Naive thymus-derived CD8-positive, alpha-beta T cell (primary cell): ENCODE measurements around the gene ANKRD66. TPM values are rescaled to one million over a fixed set of nuclear protein-coding genes. Genes with fewer than 3 reads are reported as not detected.
"Not testable (repeated sequence)": the region's sequence is repeated elsewhere in the genome, so short reads cannot be mapped to it uniquely, and the experiment has no call there.

ENCODE experiments used
- ATAC-seq, 2 donors: fragments of 150-1000 bp; cut with Tn5 transposase in 1 of 2; sonication (Bioruptor Pico), chemical (Tn5 transposase) in 1 of 2; 1 replicate in 1 of 2; 2 replicates in 1 of 2; pipeline ENCODE4 v1.10.0; 2021; ENCODE audit warnings: mild to moderate bottlenecking in 2 of 2, moderate library complexity in 2 of 2
- POLR2A ChIA-PET: fragments of 350-600 bp; sonication (Branson Sonifier 250); formaldehyde crosslinking; loops from one replicate; lab custom pipeline; 2021; ENCODE audit warnings: antibody characterized with exemption; lab: Charles Lee
- DNase-seq, 10 donors: peaks; one replicate each; pipeline versions ENCODE4 v3.0.0 to v3.0.0-alpha.2; 2020 to 2022
- H3K27ac Mint-ChIP-seq, 10 donors: one replicate each; pipeline ENCODE4 v1.8.0; 2020 to 2022; ENCODE audit warnings: mild to moderate bottlenecking in 10 of 10, mixed read lengths in 10 of 10, moderate library complexity in 4 of 10, inconsistent platforms in 1 of 10
- H3K27me3 Mint-ChIP-seq, 5 donors: one replicate each; pipeline ENCODE4 v1.8.0; 2021 to 2022; ENCODE audit warnings: mixed read lengths in 5 of 5
- H3K36me3 Mint-ChIP-seq, 3 donors: one replicate each; pipeline ENCODE4 v1.8.0; 2020 to 2022; ENCODE audit warnings: mixed read lengths in 3 of 3, mild to moderate bottlenecking in 2 of 3, inconsistent platforms in 1 of 3
- H3K4me1 Mint-ChIP-seq, 4 donors: one replicate each; pipeline ENCODE4 v1.8.0; 2021 to 2022; ENCODE audit warnings: mixed read lengths in 4 of 4
- H3K4me3 Mint-ChIP-seq, 10 donors: one replicate each; pipeline ENCODE4 v1.8.0; 2020 to 2022; ENCODE audit warnings: mild to moderate bottlenecking in 10 of 10, mixed read lengths in 10 of 10, moderate library complexity in 6 of 10, inconsistent platforms in 1 of 10
- H3K9me3 Mint-ChIP-seq, 9 donors: one replicate each; pipeline ENCODE4 v1.8.0; 2020 to 2022; ENCODE audit warnings: mixed read lengths in 9 of 9, mild to moderate bottlenecking in 3 of 9, inconsistent platforms in 1 of 9, moderate library complexity in 1 of 9
- polyA plus RNA-seq, 3 donors: library from polyadenylated mRNA; unstranded; fragments of 300-500 nt; fragmentation: Illumina TruSeq; gene quantifications; one replicate each; pipeline ENCODE4 v1.2.3, GENCODE V29; 2021
- total RNA-seq, 8 experiments: library from RNA in 2 of 8; stranded (reverse) in 2 of 8; gene quantifications; one replicate each; pipeline ENCODE4 v1.2.3 and lab custom pipeline; 2021 to 2026

ANKRD66 gene
- total and polyA plus RNA-seq, 5 experiments from 2014 or later: not detected

DNA sequence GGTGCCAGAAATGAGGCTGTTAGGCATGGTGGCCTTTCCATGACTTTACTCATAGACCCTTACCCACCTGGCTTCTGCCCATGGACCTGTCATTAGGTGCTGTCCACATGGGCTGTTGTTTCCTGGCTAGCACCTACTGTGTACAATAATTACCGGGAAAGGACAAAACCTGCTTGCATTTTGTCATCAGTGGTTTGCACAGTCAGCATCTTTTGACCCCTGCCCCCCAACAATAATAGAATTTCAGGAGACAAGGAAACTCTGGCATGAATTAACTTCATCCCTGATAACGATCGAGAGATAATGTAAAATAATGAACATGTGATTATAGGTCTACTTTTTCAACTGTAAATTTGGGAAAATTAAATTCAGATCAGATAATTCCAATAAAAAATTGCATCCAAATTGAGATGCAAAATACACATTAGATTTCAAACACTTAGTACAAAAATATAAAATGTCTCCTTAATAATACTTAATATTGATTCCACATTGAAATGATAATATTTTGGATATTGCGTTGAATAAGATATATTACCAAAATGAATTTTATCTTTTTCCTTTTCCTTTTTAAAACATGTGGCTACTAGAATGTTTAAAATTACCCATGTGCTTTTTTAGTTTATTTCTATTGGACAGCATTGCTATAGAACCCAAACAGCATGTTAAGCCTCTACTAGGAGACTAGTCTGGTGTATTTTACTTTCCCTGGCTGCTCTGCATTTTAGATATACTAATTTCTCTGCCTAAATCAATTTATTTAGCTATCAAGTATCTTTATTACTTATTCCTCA is 12.4 kb downstream of the ANKRD66 start:
- no peaks in the 10 kb centered on the region for H3K4me1 Mint-ChIP-seq
- POLR2A ChIA-PET: no interaction called here
- H3K36me3 Mint-ChIP-seq: peaks cover 0 to 4% (median 0%) of the 10 kb centered on the region in 3 donors
- DNase-seq (no peak), ATAC-seq (no peak)
- H3K27me3 Mint-ChIP-seq: peaks cover 4 to 25% (median 6%) of the 10 kb centered on the region in 5 donors
- H3K4me3 Mint-ChIP-seq: no peak overlapping the region
- H3K27ac Mint-ChIP-seq: no peak overlapping the region
- peaks cover 0 to 5% (median 0%) of the 10 kb centered on the region in 9 donors for H3K9me3 Mint-ChIP-seq

DNA sequence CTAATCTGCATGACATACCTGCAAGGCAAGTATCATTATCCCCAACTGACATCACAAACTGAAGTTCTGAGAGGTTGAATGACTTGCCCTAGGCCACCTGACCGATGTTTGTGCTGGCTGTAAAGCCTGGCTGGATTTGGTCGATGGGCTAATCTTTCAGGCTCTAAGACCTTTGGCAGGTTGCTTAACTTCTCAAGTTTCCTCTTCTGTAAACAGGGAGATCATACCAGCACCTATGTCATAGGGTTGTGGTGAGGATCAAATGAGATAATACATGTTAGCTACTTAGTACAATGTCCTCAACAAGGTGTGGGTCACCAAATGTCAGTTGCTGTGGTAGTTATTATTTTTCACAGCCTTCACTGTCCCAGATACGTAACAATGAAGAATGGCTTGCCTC is 14.2 kb downstream of the ANKRD66 start:
- ATAC-seq (no peak), DNase-seq (no peak)
- H3K27ac Mint-ChIP-seq: no peak overlapping the region
- no peak overlapping the region for H3K4me3 Mint-ChIP-seq
- POLR2A ChIA-PET: no interaction called here
- H3K4me1 Mint-ChIP-seq: no peaks in the 10 kb centered on the region
- peaks cover 4 to 39% (median 11%) of the 10 kb centered on the region in 5 donors for H3K27me3 Mint-ChIP-seq
- peaks cover 0 to 9% (median 0%) of the 10 kb centered on the region in 3 donors for H3K36me3 Mint-ChIP-seq
- peaks cover 0 to 5% (median 0%) of the 10 kb centered on the region in 9 donors for H3K9me3 Mint-ChIP-seq

GRCh38 chr6:46763466-46763865 is 16.7 kb downstream of the ANKRD66 start:
- no peak overlapping the region for H3K27ac Mint-ChIP-seq
- H3K27me3 Mint-ChIP-seq: peaks cover 4 to 39% (median 11%) of the 10 kb centered on the region in 5 donors
- H3K4me3 Mint-ChIP-seq: no peak overlapping the region
- POLR2A ChIA-PET: no interaction called here
- H3K9me3 Mint-ChIP-seq: peaks cover 0 to 14% (median 7%) of the 10 kb centered on the region in 9 donors
- H3K4me1 Mint-ChIP-seq: no peaks in the 10 kb centered on the region
- peaks cover 0 to 14% (median 0%) of the 10 kb centered on the region in 3 donors for H3K36me3 Mint-ChIP-seq
- no peak for ATAC-seq
- DNase-seq: no peak

- Mint-ChIP-seq H3K27me3 (peaks cover 8 to 47% (median 14%) of the 10 kb centered on the region in 5 donors), H3K36me3 (peaks cover 0 to 14% (median 0%) of the 10 kb centered on the region in 3 donors), H3K9me3 (peaks cover 0 to 14% (median 7%) of the 10 kb centered on the region in 9 donors)
- H3K27ac Mint-ChIP-seq, POLR2A ChIA-PET, ATAC-seq, H3K4me3 Mint-ChIP-seq, DNase-seq, H3K4me1 Mint-ChIP-seq: not testable (repeated sequence)
These were observed 17.5 kb downstream of the ANKRD66 start for GRCh38 chr6:46764280-46764679.

DNA sequence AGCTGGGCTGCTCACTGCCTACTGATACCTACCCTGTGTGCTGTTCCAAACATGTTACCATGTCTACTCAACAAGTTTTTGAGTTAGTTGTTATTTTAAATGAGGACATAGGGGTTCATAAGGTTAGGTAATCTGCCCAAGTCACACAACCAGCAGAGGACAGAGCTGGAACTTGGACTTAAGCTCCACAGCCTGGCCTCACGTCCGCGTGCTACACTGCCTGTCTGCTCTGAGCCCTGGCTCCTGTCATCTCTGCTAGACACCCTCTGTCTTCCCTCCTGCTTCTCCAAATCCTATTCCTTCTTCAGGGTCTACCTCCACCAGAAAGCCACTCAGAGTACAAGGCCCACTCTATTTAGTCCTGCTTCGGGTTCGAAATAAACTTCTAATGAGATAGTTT is 18.2 kb downstream of the ANKRD66 start:
- Mint-ChIP-seq H3K9me3 (peaks cover 0 to 14% (median 7%) of the 10 kb centered on the region in 9 donors), H3K36me3 (peaks cover 0 to 14% (median 0%) of the 10 kb centered on the region in 3 donors), H3K27ac (peak overlapping the region in 1 of 10 donors; percentile 53), H3K4me3 (no peak overlapping the region), H3K4me1 (no peaks in the 10 kb centered on the region), H3K27me3 (peaks cover 8 to 43% (median 11%) of the 10 kb centered on the region in 5 donors)
- ATAC-seq: no peak
- DNase-seq: no peak
- POLR2A ChIA-PET: no interaction called here

DNA sequence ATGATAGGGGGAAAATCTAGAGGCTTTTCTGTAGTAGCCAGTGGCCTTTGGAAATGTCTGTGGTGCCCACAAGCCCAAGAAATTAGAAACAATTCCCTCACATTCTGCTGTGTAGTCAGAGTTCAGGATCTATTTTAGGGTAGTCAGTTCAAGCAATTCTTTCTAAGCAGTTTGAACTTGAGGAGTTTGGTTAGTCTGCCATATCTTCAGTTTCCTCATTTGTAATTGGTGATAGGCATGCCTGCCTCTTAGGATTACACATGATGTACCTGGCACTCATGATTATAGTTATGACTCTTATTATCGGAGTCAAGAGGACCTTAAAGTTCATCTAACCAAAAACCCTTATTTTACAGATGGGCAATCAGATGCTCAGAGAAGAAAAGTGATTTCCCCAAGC is 25.3 kb downstream of the ANKRD66 start:
- POLR2A ChIA-PET: no interaction called here
- H3K4me1 Mint-ChIP-seq: peaks cover 0 to 5% (median 0%) of the 10 kb centered on the region in 4 donors
- H3K27ac Mint-ChIP-seq: no peak overlapping the region
- peaks cover 0 to 11% (median 4%) of the 10 kb centered on the region in 9 donors for H3K9me3 Mint-ChIP-seq
- no peak overlapping the region for H3K4me3 Mint-ChIP-seq
- peaks cover 8 to 12% (median 9%) of the 10 kb centered on the region in 5 donors for H3K27me3 Mint-ChIP-seq
- H3K36me3 Mint-ChIP-seq: peaks cover 0 to 5% (median 0%) of the 10 kb centered on the region in 3 donors
- DNase-seq (no peak), ATAC-seq (no peak)

DNA sequence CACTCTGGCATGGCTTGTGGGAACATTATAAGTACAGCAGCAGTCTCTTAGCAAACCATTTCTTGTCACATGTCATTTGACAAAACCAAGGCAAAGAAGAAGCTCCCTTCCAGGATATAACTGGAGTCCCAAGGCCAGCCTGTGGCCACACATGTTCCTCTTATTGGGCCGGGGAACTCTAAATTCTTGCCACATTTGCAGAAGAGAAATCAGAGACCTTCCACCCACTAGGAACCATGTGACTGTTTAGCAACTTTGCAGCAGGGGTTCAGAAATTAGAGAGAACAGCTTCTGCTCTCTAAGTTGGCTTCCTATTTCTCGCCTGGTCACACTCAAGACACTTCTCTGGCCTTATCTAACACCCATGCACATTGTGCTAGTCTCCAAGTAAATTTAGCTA is 26.0 kb downstream of the ANKRD66 start:
- DNase-seq (no peak), ATAC-seq (no peak)
- POLR2A ChIA-PET: no interaction called here
- Mint-ChIP-seq H3K9me3 (peaks cover 0 to 4% (median under 1%) of the 10 kb centered on the region in 9 donors), H3K4me1 (peaks cover 0 to 5% (median 0%) of the 10 kb centered on the region in 4 donors), H3K27ac (no peak overlapping the region), H3K27me3 (peaks cover 8 to 14% (median 9%) of the 10 kb centered on the region in 5 donors), H3K4me3 (no peak overlapping the region), H3K36me3 (peaks cover 0 to 2% (median 0%) of the 10 kb centered on the region in 3 donors)

- H3K36me3 Mint-ChIP-seq: no peaks in the 10 kb centered on the region
- peaks cover 7 to 15% (median 9%) of the 10 kb centered on the region in 5 donors for H3K27me3 Mint-ChIP-seq
- H3K27ac Mint-ChIP-seq: no peak overlapping the region
- no peak for DNase-seq
- peaks cover 0 to 5% (median 0%) of the 10 kb centered on the region in 4 donors for H3K4me1 Mint-ChIP-seq
- POLR2A ChIA-PET: no interaction called here
- ATAC-seq: no peak
- H3K4me3 Mint-ChIP-seq: no peak overlapping the region
- H3K9me3 Mint-ChIP-seq: no peaks in the 10 kb centered on the region
These were observed 26.6 kb downstream of the ANKRD66 start for GRCh38 chr6:46773201-46773855.

DNA sequence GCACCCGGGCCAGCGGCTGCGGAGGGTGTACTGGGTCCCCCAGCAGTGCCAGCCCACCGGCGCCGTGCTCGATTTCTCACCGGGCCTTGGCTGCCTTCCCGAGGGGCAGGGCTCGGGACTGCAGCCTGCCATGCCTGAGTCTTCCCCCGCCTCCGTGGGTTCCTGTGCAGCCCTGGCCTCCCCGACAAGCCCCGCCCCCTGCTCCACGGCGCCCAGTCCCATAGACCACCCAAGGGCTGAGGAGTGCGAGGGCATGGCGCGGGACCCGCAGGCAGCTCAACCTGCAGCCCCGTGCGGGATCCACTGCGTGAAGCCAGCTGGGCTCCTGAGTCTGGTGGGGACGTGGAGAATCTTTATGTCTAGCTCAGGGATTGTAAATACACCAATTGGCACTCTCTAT is 28.0 kb downstream of the ANKRD66 start:
- POLR2A ChIA-PET, H3K4me1 Mint-ChIP-seq, H3K4me3 Mint-ChIP-seq, ATAC-seq, H3K27ac Mint-ChIP-seq, H3K9me3 Mint-ChIP-seq, DNase-seq, H3K36me3 Mint-ChIP-seq: not testable (repeated sequence)
- H3K27me3 Mint-ChIP-seq: peaks cover 4 to 11% (median 9%) of the 10 kb centered on the region in 5 donors

GRCh38 chr6:46776070-46776712 is 29.5 kb downstream of the ANKRD66 start:
- Mint-ChIP-seq H3K27ac (no peak overlapping the region), H3K9me3 (no peaks in the 10 kb centered on the region), H3K4me3 (no peak overlapping the region), H3K4me1 (peaks cover 0 to 3% (median 0%) of the 10 kb centered on the region in 4 donors), H3K27me3 (peaks cover 6 to 16% (median 8%) of the 10 kb centered on the region in 5 donors), H3K36me3 (no peaks in the 10 kb centered on the region)
- DNase-seq (no peak), ATAC-seq (no peak)
- POLR2A ChIA-PET: no interaction called here

DNA sequence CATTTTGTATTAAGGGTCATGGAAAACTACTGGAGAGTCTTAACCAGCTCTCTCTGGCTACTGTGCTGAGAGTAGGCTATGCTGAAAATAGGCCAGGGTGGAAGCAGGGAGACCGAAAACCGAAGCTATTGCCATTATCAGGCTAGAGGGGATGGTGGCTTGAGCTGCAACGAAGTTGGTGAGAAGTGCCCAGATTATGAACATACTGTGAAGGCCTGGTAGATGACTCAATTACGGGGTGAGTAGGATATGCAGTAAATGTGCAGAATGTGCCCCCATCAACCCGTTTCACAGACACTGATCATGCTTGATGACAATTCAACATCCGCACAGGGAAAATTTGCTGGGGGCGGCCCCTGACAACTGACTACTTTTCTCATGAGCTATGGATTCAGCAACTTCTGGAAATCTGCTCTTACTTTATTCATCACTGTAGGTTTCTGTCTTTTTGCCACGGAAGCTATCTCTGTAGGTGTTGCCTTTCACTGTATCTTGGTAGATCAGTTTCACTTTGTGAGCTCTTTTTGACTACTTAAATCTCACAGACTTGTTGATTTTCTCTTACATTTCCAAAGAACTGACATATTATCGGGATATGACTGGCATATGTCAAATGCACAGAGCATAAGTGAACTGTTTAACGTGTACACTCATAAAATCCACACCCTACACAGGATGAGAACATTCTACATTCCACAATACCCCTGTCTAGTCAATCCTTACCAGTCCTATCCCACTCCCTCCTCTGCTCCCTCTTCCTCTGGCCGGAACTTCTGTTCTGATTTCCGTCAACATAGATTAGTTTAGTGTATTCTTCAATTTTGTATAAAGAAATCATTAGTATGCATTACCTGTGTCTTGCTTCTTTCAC is 31.0 kb downstream of the ANKRD66 start:
- no peak for ATAC-seq
- peak overlapping the region in 1 of 10 donors; percentile 73 for H3K27ac Mint-ChIP-seq
- no peak for DNase-seq
- H3K27me3 Mint-ChIP-seq: peaks cover 5 to 16% (median 7%) of the 10 kb centered on the region in 5 donors
- H3K36me3 Mint-ChIP-seq: no peaks in the 10 kb centered on the region
- peaks cover 0 to 2% (median 0%) of the 10 kb centered on the region in 4 donors for H3K4me1 Mint-ChIP-seq
- no peaks in the 10 kb centered on the region for H3K9me3 Mint-ChIP-seq
- no peak overlapping the region for H3K4me3 Mint-ChIP-seq
- POLR2A ChIA-PET: no interaction called here
